ENCODE data around the gene MYBL2. TPM values are rescaled to one million over a fixed set of nuclear protein-coding genes. Genes with fewer than 3 reads are reported as not detected.

MYBL2 gene
- total RNA-seq, 2 donors from 2014 or later = 139 to 182 TPM

GRCh38 chr20:43715044-43715443, 48.1 kb downstream of the MYBL2 start:
- no peak overlapping the region for H3K4me3 Mint-ChIP-seq
- H3K27ac ChIP-seq (ENCODE audit: low read depth, low read length) = no peak overlapping the region
- peaks cover 52% of the 10 kb centered on the region for H3K36me3 Mint-ChIP-seq (ENCODE audit: low read depth)
- H3K27me3 ChIP-seq (ENCODE audit: control insufficient read depth, insufficient read depth, low read length, poor library complexity, severe bottlenecking) = no peaks in the 10 kb centered on the region
- H3K9ac ChIP-seq (ENCODE audit: extremely low read depth, low read length, poor library complexity, severe bottlenecking) = no peak overlapping the region
- H3K27me3 Mint-ChIP-seq (ENCODE audit: insufficient read depth) = no peaks in the 10 kb centered on the region
- peaks cover 42% of the 10 kb centered on the region for H3K36me3 ChIP-seq (ENCODE audit: control insufficient read depth, insufficient read depth, low read length)
- peaks cover 4% of the 10 kb centered on the region for H3K9me3 Mint-ChIP-seq
- H3K4me3 ChIP-seq (ENCODE audit: low read length) = no peak overlapping the region
- H3K9me3 ChIP-seq (ENCODE audit: control insufficient read depth, low read length) = peaks cover 5% of the 10 kb centered on the region
- no peaks in the 10 kb centered on the region for H3K4me1 ChIP-seq (ENCODE audit: control insufficient read depth, insufficient read depth, low read length)
- no peaks in the 10 kb centered on the region for H3K4me1 Mint-ChIP-seq
- DNase-seq = no peak
- TF ChIP-seq CTCF (conservative IDR thresholded peaks at IDR 0.05) = no peak
- H3K27ac Mint-ChIP-seq = no peak overlapping the region
- WGBS, 2 experiments (ENCODE audit: insufficient coverage in 1 of 2, insufficient read length in 1 of 2) = 90 to 96% methylated on average over 4 to 9 of the region's 9 CpGs

- DNase-seq = no peak
- H3K27me3 ChIP-seq (ENCODE audit: control insufficient read depth, insufficient read depth, low read length, poor library complexity, severe bottlenecking) = no peaks in the 10 kb centered on the region
- H3K4me3 ChIP-seq (ENCODE audit: low read length) = no peak overlapping the region
- H3K9me3 ChIP-seq (ENCODE audit: control insufficient read depth, low read length) = peaks cover 5% of the 10 kb centered on the region
- no peaks in the 10 kb centered on the region for H3K27me3 Mint-ChIP-seq (ENCODE audit: insufficient read depth)
- no peak overlapping the region for H3K4me3 Mint-ChIP-seq
- H3K36me3 ChIP-seq (ENCODE audit: control insufficient read depth, insufficient read depth, low read length) = peaks cover 37% of the 10 kb centered on the region
- peaks cover 4% of the 10 kb centered on the region for H3K9me3 Mint-ChIP-seq
- no peaks in the 10 kb centered on the region for H3K4me1 ChIP-seq (ENCODE audit: control insufficient read depth, insufficient read depth, low read length)
- H3K4me1 Mint-ChIP-seq = no peaks in the 10 kb centered on the region
- no peak for TF ChIP-seq CTCF (conservative IDR thresholded peaks at IDR 0.05)
- H3K9ac ChIP-seq (ENCODE audit: extremely low read depth, low read length, poor library complexity, severe bottlenecking) = no peak overlapping the region
- H3K36me3 Mint-ChIP-seq (ENCODE audit: low read depth) = peaks cover 54% of the 10 kb centered on the region
- H3K27ac ChIP-seq (ENCODE audit: low read depth, low read length) = no peak overlapping the region
- WGBS, 2 experiments (ENCODE audit: insufficient coverage in 1 of 2, insufficient read length in 1 of 2) = 97% methylated on average over 6 of the region's 6 CpGs; no CpG with 5 or more reads in 1 of the 2 experiments
- no peak overlapping the region for H3K27ac Mint-ChIP-seq
These were observed 48.6 kb downstream of the MYBL2 start for GRCh38 chr20:43715511-43715910.

GRCh38 chr20:43716123-43716522, 49.2 kb downstream of the MYBL2 start:
- H3K4me3 Mint-ChIP-seq = no peak overlapping the region
- H3K27ac Mint-ChIP-seq = no peak overlapping the region
- Histone ChIP-seq H3K27me3 (ENCODE audit: control insufficient read depth, insufficient read depth, low read length, poor library complexity, severe bottlenecking) (no peaks in the 10 kb centered on the region), H3K27ac (ENCODE audit: low read depth, low read length) (no peak overlapping the region), H3K9ac (ENCODE audit: extremely low read depth, low read length, poor library complexity, severe bottlenecking) (no peak overlapping the region), H3K9me3 (ENCODE audit: control insufficient read depth, low read length) (peaks cover 5% of the 10 kb centered on the region), H3K4me3 (ENCODE audit: low read length) (no peak overlapping the region), H3K36me3 (ENCODE audit: control insufficient read depth, insufficient read depth, low read length) (peaks cover 34% of the 10 kb centered on the region), H3K4me1 (ENCODE audit: control insufficient read depth, insufficient read depth, low read length) (peaks cover under 1% of the 10 kb centered on the region)
- 90 to 91% methylated on average over 2 to 4 of the region's 4 CpGs for WGBS, 2 experiments (ENCODE audit: insufficient coverage in 1 of 2, insufficient read length in 1 of 2)
- peaks cover 2% of the 10 kb centered on the region for H3K4me1 Mint-ChIP-seq
- DNase-seq = no peak
- peaks cover 53% of the 10 kb centered on the region for H3K36me3 Mint-ChIP-seq (ENCODE audit: low read depth)
- TF ChIP-seq CTCF (conservative IDR thresholded peaks at IDR 0.05) = no peak
- peaks cover 4% of the 10 kb centered on the region for H3K9me3 Mint-ChIP-seq
- H3K27me3 Mint-ChIP-seq (ENCODE audit: insufficient read depth) = no peaks in the 10 kb centered on the region

Measured in endodermal cell (in vitro differentiated cells).